ENCODE results near the gene NSUN5.

DNA sequence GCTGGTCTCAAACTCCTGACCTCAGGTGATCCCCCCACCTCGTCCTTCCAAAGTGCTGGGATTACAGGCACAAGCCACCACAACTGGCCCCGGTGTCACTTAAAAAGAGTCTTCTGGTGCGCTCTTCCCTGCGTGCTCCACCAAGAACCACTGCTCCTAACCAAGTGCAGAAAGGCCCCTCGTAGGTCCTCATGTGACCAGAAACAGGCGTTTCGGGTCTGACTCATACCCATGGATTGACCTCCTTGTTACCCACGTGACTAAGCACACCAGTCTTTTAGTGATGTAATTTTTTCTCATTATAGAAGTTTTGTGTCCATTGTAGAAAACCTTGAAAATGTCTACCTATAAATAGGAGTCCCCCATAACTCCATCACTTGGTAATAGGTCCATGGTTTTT, 33.3 kb upstream of the NSUN5 start:
- TF ChIP-seq, protein P1, sequence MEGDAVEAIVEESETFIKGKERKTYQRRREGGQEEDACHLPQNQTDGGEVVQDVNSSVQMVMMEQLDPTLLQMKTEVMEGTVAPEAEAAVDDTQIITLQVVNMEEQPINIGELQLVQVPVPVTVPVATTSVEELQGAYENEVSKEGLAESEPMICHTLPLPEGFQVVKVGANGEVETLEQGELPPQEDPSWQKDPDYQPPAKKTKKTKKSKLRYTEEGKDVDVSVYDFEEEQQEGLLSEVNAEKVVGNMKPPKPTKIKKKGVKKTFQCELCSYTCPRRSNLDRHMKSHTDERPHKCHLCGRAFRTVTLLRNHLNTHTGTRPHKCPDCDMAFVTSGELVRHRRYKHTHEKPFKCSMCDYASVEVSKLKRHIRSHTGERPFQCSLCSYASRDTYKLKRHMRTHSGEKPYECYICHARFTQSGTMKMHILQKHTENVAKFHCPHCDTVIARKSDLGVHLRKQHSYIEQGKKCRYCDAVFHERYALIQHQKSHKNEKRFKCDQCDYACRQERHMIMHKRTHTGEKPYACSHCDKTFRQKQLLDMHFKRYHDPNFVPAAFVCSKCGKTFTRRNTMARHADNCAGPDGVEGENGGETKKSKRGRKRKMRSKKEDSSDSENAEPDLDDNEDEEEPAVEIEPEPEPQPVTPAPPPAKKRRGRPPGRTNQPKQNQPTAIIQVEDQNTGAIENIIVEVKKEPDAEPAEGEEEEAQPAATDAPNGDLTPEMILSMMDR (IDR thresholded peaks at IDR 0.05; ENCODE audit: insufficient read depth, low read length) = no peak
- TF ChIP-seq GABPA (IDR thresholded peaks at IDR 0.05; ENCODE audit: low read depth) (no peak), POLR2AphosphoS5 (IDR thresholded peaks at IDR 0.05; ENCODE audit: low read depth) (no peak), SPI1 (IDR thresholded peaks at IDR 0.05; ENCODE audit: borderline replicate concordance, low read depth) (no peak), REST (IDR thresholded peaks at IDR 0.05; ENCODE audit: insufficient replicate concordance, low read depth) (no peak)
